Psoas muscle (tissue), 8 donors: ENCODE measurements around the gene SRGAP3. TPM values are rescaled to one million over a fixed set of nuclear protein-coding genes. Genes with fewer than 3 reads are reported as not detected.

Experiments
- ATAC-seq, 4 donors: fragments of 200-7000 bp; cut with Tn5 transposase; one replicate each; pipeline ENCODE4 v1.9.1; 2020; ENCODE audit warnings: moderate library complexity in 3 of 4, mild to moderate bottlenecking in 2 of 4
- DNase-seq, 2 donors: peaks; one replicate each; pipeline ENCODE4 v3.0.0-alpha.2; 2020
- H3K27ac ChIP-seq: fragments of 200-600 bp; one replicate; pipeline ENCODE4 v1.8.0; 2022
- H3K27me3 ChIP-seq, 3 donors: fragments of 200-600 bp in 1 of 3; one replicate each; pipeline versions ENCODE4 v1.6.1 to v1.8.0; 2013 to 2022; ENCODE audit warnings: low read length in 2 of 3, mild to moderate bottlenecking in 2 of 3, moderate library complexity in 1 of 3; ENCODE audit not compliant: insufficient read depth in 3 of 3
- H3K36me3 ChIP-seq, 2 donors: fragments of 200-600 bp in 1 of 2; one replicate each; pipeline versions ENCODE4 v1.6.1 to v1.8.0; 2013 to 2022; ENCODE audit warnings: low read depth in 1 of 2, mild to moderate bottlenecking in 1 of 2, moderate library complexity in 1 of 2; ENCODE audit not compliant: insufficient read depth in 1 of 2
- H3K4me1 ChIP-seq: fragments of 200-600 bp; one replicate; pipeline ENCODE4 v1.8.0; 2022
- H3K4me3 ChIP-seq: fragments of 200-600 bp; one replicate; pipeline ENCODE4 v1.8.0; 2022; ENCODE audit warnings: mild to moderate bottlenecking
- H3K9me3 ChIP-seq: fragments of 200-600 bp; one replicate; pipeline ENCODE4 v1.8.0; 2022
- CTCF ChIP-seq: fragments of 200-600 bp; IDR thresholded peaks from one replicate; pipeline ENCODE4 v1.8.0; 2022; ENCODE audit warnings: antibody characterized with exemption
- WGBS, 3 donors: extraction: QIAGEN DNeasy Blood & Tissue Kit; methylation state at CpG; one replicate each; pipeline versions ENCODE4 v1.1.6 to v1.1.7; 2013; 5-methylcytosine and 5-hydroxymethylcytosine counted together
- intact Hi-C, 2 donors: fragments of 100-400 bp; cut with DNase I; formaldehyde crosslinking; loops; one replicate each; pipeline versions ENCODE4 v1.11.0 to v1.14.2; 2022
- polyA plus RNA-seq, 3 donors: library from polyadenylated mRNA; stranded (reverse); fragments of 200-250 nt; gene quantifications; one replicate each; pipeline ENCODE4 v1.2.3, GENCODE V29; 2013
- total RNA-seq, 4 donors: library from RNA; stranded (reverse); fragmentation: NEBNext Ultra II Directional in 2 of 4; extraction: Animal tissue kit (Norgen Biotek cat#: 25700) in 2 of 4; gene quantifications; one replicate each; pipeline versions ENCODE4 v1.2.1 to v1.2.4, GENCODE V29; 2021 to 2023
- donor health status: healthy with polysubstance abuse.
- donor health status: DM: no; HTN: no; CAD: no; lungs with moderate emphysema.
- donor health status: Bipolar disorder and iron deficiency.
- donor health status: healthy.
- donor health status: DM: yes; HTN: yes; CAD: no.
- donor health status: DM: no; HTN: no; CAD: no.
- donor health status: DM: no; HTN: no; CAD: no.
- donor health status: DM: yes; HTN: yes; CAD: no.

Gene SRGAP3
- total and polyA plus RNA-seq, 7 donors: 0.77 to 7.6 (median 1.9) TPM

- H3K36me3 ChIP-seq: no peaks in the 10 kb centered on the region
- peaks cover 0 to 4% (median 0%) of the 10 kb centered on the region in 3 donors for H3K27me3 ChIP-seq
- peak overlapping the region; percentile 63 for H3K4me3 ChIP-seq
- H3K27ac ChIP-seq: no peak overlapping the region
- peak in 3 of 4 donors; percentile 25 to 70 (median 66) for ATAC-seq
- H3K9me3 ChIP-seq: no peaks in the 10 kb centered on the region
- TF ChIP-seq CTCF: no peak
- no peak for DNase-seq
- H3K4me1 ChIP-seq: no peaks in the 10 kb centered on the region
- intact Hi-C loops: no loop called here
- 66 to 73% (median 67%) methylated on average over 6 of the region's 6 CpGs for WGBS, 3 donors
Observed at GRCh38 chr3:9135526-9135925, 113.9 kb downstream of the SRGAP3 start.

DNA sequence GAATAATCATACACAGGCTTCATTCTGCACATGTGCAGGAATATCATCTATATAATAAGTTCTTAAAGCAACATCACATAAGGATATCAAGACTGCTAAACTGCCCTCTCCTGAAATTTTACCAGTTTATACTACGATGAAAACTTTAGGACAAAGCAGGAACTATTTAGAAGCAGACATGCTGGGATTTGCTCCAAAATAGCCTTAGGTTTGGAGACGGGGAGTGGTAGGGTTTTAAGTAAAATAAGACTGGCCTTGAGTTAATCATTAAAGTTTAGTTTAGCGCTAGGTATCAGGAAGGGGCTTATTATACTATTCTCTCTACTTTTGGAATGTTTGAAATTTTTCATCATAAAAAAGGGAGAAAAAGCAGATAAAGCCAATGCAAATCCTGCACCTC is 115.8 kb downstream of the SRGAP3 start:
- ATAC-seq (no peak), DNase-seq (no peak)
- Histone ChIP-seq H3K9me3 (no peaks in the 10 kb centered on the region), H3K27me3 (peaks cover 0 to 2% (median 0%) of the 10 kb centered on the region in 3 donors), H3K27ac (no peak overlapping the region), H3K36me3 (no peaks in the 10 kb centered on the region), H3K4me3 (no peak overlapping the region), H3K4me1 (no peaks in the 10 kb centered on the region)
- no peak for TF ChIP-seq CTCF
- 78 to 84% (median 83%) methylated on average over 3 of the region's 3 CpGs for WGBS, 3 donors
- intact Hi-C loops: no loop called here

DNA sequence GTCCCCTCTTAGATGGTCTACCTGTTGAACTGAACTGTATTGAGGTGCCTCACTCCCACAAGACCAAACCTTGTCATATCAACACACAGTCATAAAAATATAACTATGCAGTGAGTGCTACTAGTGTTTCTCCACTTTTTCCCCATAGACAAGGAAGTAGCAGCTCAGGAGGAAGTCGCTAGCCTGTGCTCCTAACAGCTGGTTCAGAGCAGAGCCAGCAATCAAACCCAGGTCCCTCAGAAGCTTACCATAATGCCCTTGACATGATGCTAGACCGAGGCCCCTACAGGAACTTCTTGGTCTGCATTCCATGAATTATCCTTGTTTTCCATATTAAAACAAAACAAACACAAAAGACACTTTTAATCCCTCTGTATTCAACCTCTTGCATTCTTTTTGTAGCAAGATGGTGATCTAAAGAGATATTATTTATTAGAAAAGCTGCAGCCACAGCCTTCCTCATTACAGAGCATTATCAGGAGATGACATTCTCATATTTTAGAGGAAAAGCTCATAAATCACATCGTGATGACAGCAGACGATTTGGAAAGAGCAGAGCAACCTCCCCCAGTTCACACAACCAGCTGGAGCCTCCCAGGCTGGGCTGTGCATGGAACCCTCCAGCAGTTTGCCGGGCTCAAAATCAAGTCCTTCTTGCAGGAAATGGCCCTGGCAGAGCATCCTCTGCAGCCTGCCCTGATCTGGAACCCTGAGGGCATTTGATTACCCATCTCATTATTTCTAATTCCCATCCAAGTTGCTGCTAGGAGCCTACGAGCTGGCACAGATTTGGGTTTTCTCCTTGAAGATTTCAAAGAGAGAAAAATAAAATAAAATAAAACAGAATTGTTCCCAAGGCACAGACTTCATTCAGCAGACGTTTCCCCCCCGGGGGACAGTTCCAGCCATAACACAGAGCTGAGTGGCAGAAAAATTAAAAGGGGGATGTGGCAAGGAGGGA is 118.8 kb downstream of the SRGAP3 start:
- Histone ChIP-seq H3K36me3 (no peaks in the 10 kb centered on the region), H3K4me3 (no peak overlapping the region), H3K27ac (no peak overlapping the region), H3K27me3 (no peaks in the 10 kb centered on the region), H3K4me1 (peaks cover 1% of the 10 kb centered on the region), H3K9me3 (no peaks in the 10 kb centered on the region)
- no peak for ATAC-seq
- WGBS, 3 donors: 44 to 47% (median 47%) methylated on average over 8 of the region's 8 CpGs
- no peak for DNase-seq
- no peak for TF ChIP-seq CTCF
- intact Hi-C loops: no loop called here

DNA sequence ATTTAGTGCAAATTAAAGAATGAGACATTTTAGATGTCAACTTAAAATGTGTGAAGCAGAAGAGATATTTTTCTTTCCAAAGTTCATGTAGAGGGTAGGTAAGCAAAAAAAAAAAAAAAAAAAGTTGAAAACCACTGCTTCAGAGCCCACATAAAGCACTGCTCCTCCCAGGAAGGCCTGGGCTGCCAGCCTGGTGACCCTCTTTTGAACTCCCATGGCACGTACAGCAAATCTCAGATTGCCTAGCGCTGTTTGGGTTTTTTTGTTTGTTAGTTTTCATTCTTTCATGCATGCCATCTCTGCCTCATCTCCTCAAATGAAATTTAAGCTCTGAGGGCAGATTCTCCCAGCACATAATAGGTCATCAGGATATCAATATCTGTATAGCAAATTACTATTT is 120.1 kb downstream of the SRGAP3 start:
- Histone ChIP-seq H3K4me1 (peaks cover 3% of the 10 kb centered on the region), H3K27me3 (no peaks in the 10 kb centered on the region), H3K4me3 (no peak overlapping the region), H3K36me3 (no peaks in the 10 kb centered on the region), H3K9me3 (no peaks in the 10 kb centered on the region), H3K27ac (no peak overlapping the region)
- intact Hi-C loops: no loop called here
- no peak for TF ChIP-seq CTCF
- no peak for DNase-seq
- WGBS, 3 donors: 60 to 76% (median 68%) methylated on average over 2 of the region's 2 CpGs
- no peak for ATAC-seq
